HUES6 (cell line): ENCODE results near the gene GADD45G.

Source experiments
- H3K27ac ChIP-seq: 2 replicates; pipeline ENCODE4 v1.7.0; 2013; ENCODE audit warnings: low read depth, mild to moderate bottlenecking, low read length, inconsistent platforms
- H3K27me3 ChIP-seq: 2 replicates; pipeline ENCODE4 v1.6.1; 2013; ENCODE audit warnings: low read length; ENCODE audit not compliant: control insufficient read depth, insufficient read depth
- H3K36me3 ChIP-seq: 2 replicates; pipeline ENCODE4 v1.6.1; 2013; ENCODE audit warnings: low read length; ENCODE audit not compliant: control insufficient read depth, insufficient read depth
- H3K4me1 ChIP-seq: 2 replicates; pipeline ENCODE4 v1.6.1; 2013; ENCODE audit warnings: low read length; ENCODE audit not compliant: control insufficient read depth, insufficient read depth
- H3K4me3 ChIP-seq: 2 replicates; pipeline ENCODE4 v1.5.1; 2013; ENCODE audit warnings: low read depth, low read length
- H3K9ac ChIP-seq: one replicate; pipeline ENCODE4 v1.6.1; 2013; ENCODE audit warnings: mild to moderate bottlenecking, low read length
- H3K9me3 ChIP-seq: 2 replicates; pipeline ENCODE4 v1.6.1; 2013; ENCODE audit warnings: low read depth, low read length; ENCODE audit not compliant: control insufficient read depth, insufficient read depth

The GADD45G gene

GRCh38 chr9:89623925-89624420 lies 19.2 kb downstream of the GADD45G start:
- no peak overlapping the region for H3K4me3 ChIP-seq
- no peaks in the 10 kb centered on the region for H3K36me3 ChIP-seq
- H3K9me3 ChIP-seq, result no peaks in the 10 kb centered on the region
- peaks cover 3% of the 10 kb centered on the region; the same call in 1 of the 2 replicates for H3K27me3 ChIP-seq
- H3K27ac ChIP-seq, result no peak overlapping the region
- peaks cover 13% of the 10 kb centered on the region for H3K4me1 ChIP-seq
- H3K9ac ChIP-seq, result no peak overlapping the region

GRCh38 chr9:89625721-89626687 lies 21.2 kb downstream of the GADD45G start:
- no peaks in the 10 kb centered on the region; the same call in 1 of the 2 replicates for H3K4me1 ChIP-seq
- peaks cover 3% of the 10 kb centered on the region; the same call in 1 of the 2 replicates for H3K27me3 ChIP-seq
- no peaks in the 10 kb centered on the region for H3K36me3 ChIP-seq

GRCh38 chr9:89626741-89627265 lies 22.0 kb downstream of the GADD45G start:
- Histone ChIP-seq H3K27me3 (peaks cover 3% of the 10 kb centered on the region; the same call in 1 of the 2 replicates), H3K9me3 (no peaks in the 10 kb centered on the region), H3K4me3 (no peak overlapping the region), H3K27ac (no peak overlapping the region), H3K9ac (no peak overlapping the region), H3K4me1 (no peaks in the 10 kb centered on the region; the same call in 1 of the 2 replicates), H3K36me3 (no peaks in the 10 kb centered on the region)

More at GRCh38 chr9:89625721-89626687, 21.2 kb downstream of the GADD45G start:
- no peak overlapping the region for H3K27ac ChIP-seq
- no peak overlapping the region for H3K4me3 ChIP-seq
- no peaks in the 10 kb centered on the region for H3K9me3 ChIP-seq
- no peak overlapping the region for H3K9ac ChIP-seq

- H3K9ac ChIP-seq, result no peak overlapping the region
- no peaks in the 10 kb centered on the region for H3K9me3 ChIP-seq
- H3K27me3 ChIP-seq, result peaks cover 3% of the 10 kb centered on the region; the same call in 1 of the 2 replicates
- H3K4me1 ChIP-seq, result no peaks in the 10 kb centered on the region
- H3K36me3 ChIP-seq, result no peaks in the 10 kb centered on the region
- no peak overlapping the region for H3K4me3 ChIP-seq
- H3K27ac ChIP-seq, result no peak overlapping the region
Observed at GRCh38 chr9:89628601-89629000, 23.8 kb downstream of the GADD45G start.

- no peak overlapping the region for H3K4me3 ChIP-seq
- peaks cover 3% of the 10 kb centered on the region; the same call in 1 of the 2 replicates for H3K27me3 ChIP-seq
- no peaks in the 10 kb centered on the region for H3K9me3 ChIP-seq
Observed at GRCh38 chr9:89629081-89629976, 24.5 kb downstream of the GADD45G start.

GRCh38 chr9:89630508-89630907 lies 25.7 kb downstream of the GADD45G start:
- Histone ChIP-seq H3K27me3 (peaks cover 3% of the 10 kb centered on the region; the same call in 1 of the 2 replicates), H3K9ac (no peak overlapping the region), H3K4me1 (no peaks in the 10 kb centered on the region), H3K27ac (no peak overlapping the region), H3K9me3 (no peaks in the 10 kb centered on the region), H3K36me3 (no peaks in the 10 kb centered on the region), H3K4me3 (no peak overlapping the region)

More at GRCh38 chr9:89629081-89629976, 24.5 kb downstream of the GADD45G start:
- no peaks in the 10 kb centered on the region for H3K36me3 ChIP-seq
- H3K4me1 ChIP-seq, result no peaks in the 10 kb centered on the region
- no peak overlapping the region for H3K9ac ChIP-seq
- H3K27ac ChIP-seq, result no peak overlapping the region

GRCh38 chr9:89631384-89631783 lies 26.6 kb downstream of the GADD45G start:
- Histone ChIP-seq H3K9ac (no peak overlapping the region), H3K4me3 (no peak overlapping the region), H3K27me3 (peaks cover 2% of the 10 kb centered on the region; the same call in 1 of the 2 replicates), H3K36me3 (no peaks in the 10 kb centered on the region), H3K9me3 (no peaks in the 10 kb centered on the region), H3K27ac (no peak overlapping the region), H3K4me1 (no peaks in the 10 kb centered on the region)

GRCh38 chr9:89632192-89632733 lies 27.5 kb downstream of the GADD45G start:
- Histone ChIP-seq H3K27me3 (no peaks in the 10 kb centered on the region), H3K9me3 (no peaks in the 10 kb centered on the region), H3K4me3 (no peak overlapping the region), H3K4me1 (no peaks in the 10 kb centered on the region), H3K27ac (no peak overlapping the region), H3K9ac (no peak overlapping the region), H3K36me3 (no peaks in the 10 kb centered on the region)

GRCh38 chr9:89632736-89633135 lies 27.9 kb downstream of the GADD45G start:
- Histone ChIP-seq H3K9me3 (no peaks in the 10 kb centered on the region), H3K27me3 (no peaks in the 10 kb centered on the region), H3K4me1 (no peaks in the 10 kb centered on the region), H3K27ac (no peak overlapping the region), H3K4me3 (no peak overlapping the region), H3K36me3 (no peaks in the 10 kb centered on the region), H3K9ac (no peak overlapping the region)

GRCh38 chr9:89633404-89633803 lies 28.6 kb downstream of the GADD45G start:
- H3K4me1 ChIP-seq, result no peaks in the 10 kb centered on the region
- no peaks in the 10 kb centered on the region for H3K9me3 ChIP-seq
- no peaks in the 10 kb centered on the region for H3K36me3 ChIP-seq
- no peak overlapping the region for H3K9ac ChIP-seq
- H3K27me3 ChIP-seq, result no peaks in the 10 kb centered on the region
- H3K4me3 ChIP-seq, result no peak overlapping the region
- no peak overlapping the region for H3K27ac ChIP-seq
